ENCODE measurements around the gene SIRPA. TPM values are rescaled to one million over a fixed set of nuclear protein-coding genes. Genes with fewer than 3 reads are reported as not detected.

SIRPA gene
- total RNA-seq (2022; extraction: Qiagen RNA extraction; ENCODE audit: low read depth): 22.1 to 30.1 TPM (median 25.4 TPM) in 5 replicates

GRCh38 chr20:1894951-1895673 is at the start of gene SIRPA:
SIRPA (plus strand) TSS chr20:1895407; CDS start chr20:1895448, 41 bp downstream.

Other genes with a start within 250 kb of the SIRPA start
- gene SIRPG, start 237.6 kb upstream of the SIRPA start, total RNA-seq (2022; extraction: Qiagen RNA extraction; ENCODE audit: low read depth): not detected in 5 replicates
- not detected in 5 replicates for gene PDYN, start 98.7 kb downstream of the SIRPA start, total RNA-seq (2022; extraction: Qiagen RNA extraction; ENCODE audit: low read depth)
- gene STK35, start 206.4 kb downstream of the SIRPA start, total RNA-seq (2022; extraction: Qiagen RNA extraction; ENCODE audit: low read depth): 10.2 to 14.1 TPM (median 12.6 TPM) in 5 replicates